Gastroesophageal sphincter (tissue), 3 donors: ENCODE data around the gene NBPF1.
"Not testable (repeated sequence)": the region's sequence is repeated elsewhere in the genome, so short reads cannot be mapped to it uniquely, and the experiment has no call there.

ENCODE experiments used
- EP300 ChIP-seq: sonication (generic); formaldehyde crosslinking; IDR thresholded peaks from one replicate; pipeline ENCODE4 v1.6.1; 2017; ENCODE audit warnings: antibody characterized with exemption, mild to moderate bottlenecking
- POLR2A ChIP-seq, 2 donors: fragments of 450-650 bp; IDR thresholded peaks; one replicate each; pipeline ENCODE4 v1.6.1; 2017; ENCODE audit warnings: antibody characterized with exemption in 2 of 2, mild to moderate bottlenecking in 2 of 2, moderate library complexity in 1 of 2
- POLR2AphosphoS5 ChIP-seq: sonication (generic); formaldehyde crosslinking; IDR thresholded peaks from one replicate; pipeline ENCODE4 v1.6.1; 2017; ENCODE audit warnings: antibody characterized with exemption
- TF ChIP-seq, protein P1 (sequence below), 4 experiments: fragments of 200-600 bp in 2 of 4; fragments of 450-650 bp in 2 of 4; sonication (generic) in 1 of 4; IDR thresholded peaks; one replicate each; pipeline ENCODE4 v1.5.1; 2017 to 2019; ENCODE audit warnings: antibody characterized with exemption in 4 of 4, mild to moderate bottlenecking in 2 of 4, moderate library complexity in 2 of 4

DNA sequence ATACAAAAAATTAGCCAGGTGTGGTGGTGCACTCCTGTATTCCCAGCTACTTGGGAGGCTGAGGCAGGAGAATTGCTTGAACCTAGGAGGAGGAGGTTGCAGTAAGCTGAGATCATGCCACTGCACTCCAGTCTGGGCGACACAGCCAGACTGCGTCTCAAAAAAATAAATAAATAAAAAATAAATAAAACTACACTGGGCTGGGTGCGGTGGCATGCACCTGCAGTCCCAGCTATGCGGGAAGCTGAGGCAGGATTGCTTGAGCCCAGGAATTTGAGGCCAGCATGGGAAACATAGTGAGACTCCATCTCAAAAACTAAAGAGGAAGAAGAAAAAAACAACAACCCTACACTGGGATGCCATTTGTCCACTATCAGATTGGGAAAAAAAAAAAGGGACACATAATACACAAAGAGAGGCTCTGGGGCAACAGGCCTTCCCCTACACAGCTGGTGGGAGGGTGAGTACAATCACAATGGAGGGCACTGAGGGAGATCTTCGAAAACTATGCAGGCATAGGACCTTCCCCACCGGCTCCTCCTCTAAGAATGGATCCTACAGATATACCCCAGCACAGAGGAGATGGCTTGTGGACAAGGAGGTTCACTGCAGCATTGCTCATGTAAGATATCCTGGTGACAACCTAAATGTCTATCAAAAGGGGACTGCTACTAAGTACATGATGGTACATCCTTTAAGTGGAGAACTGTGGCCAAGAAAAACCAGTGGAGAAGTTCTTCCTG is 20.3 kb upstream of the NBPF1 start:
- TF ChIP-seq POLR2A (IDR thresholded peaks at IDR 0.05); POLR2AphosphoS5; EP300: not testable (repeated sequence)
- TF ChIP-seq, protein P1, sequence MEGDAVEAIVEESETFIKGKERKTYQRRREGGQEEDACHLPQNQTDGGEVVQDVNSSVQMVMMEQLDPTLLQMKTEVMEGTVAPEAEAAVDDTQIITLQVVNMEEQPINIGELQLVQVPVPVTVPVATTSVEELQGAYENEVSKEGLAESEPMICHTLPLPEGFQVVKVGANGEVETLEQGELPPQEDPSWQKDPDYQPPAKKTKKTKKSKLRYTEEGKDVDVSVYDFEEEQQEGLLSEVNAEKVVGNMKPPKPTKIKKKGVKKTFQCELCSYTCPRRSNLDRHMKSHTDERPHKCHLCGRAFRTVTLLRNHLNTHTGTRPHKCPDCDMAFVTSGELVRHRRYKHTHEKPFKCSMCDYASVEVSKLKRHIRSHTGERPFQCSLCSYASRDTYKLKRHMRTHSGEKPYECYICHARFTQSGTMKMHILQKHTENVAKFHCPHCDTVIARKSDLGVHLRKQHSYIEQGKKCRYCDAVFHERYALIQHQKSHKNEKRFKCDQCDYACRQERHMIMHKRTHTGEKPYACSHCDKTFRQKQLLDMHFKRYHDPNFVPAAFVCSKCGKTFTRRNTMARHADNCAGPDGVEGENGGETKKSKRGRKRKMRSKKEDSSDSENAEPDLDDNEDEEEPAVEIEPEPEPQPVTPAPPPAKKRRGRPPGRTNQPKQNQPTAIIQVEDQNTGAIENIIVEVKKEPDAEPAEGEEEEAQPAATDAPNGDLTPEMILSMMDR (IDR thresholded peaks at IDR 0.05) = not testable (repeated sequence)
